Nephron progenitor cell (in vitro differentiated cells): ENCODE measurements around the gene MTM1.

Experiments
- DNase-seq: peaks from one replicate; pipeline ENCODE4 v3.0.0; 2021
- H3K27ac Mint-ChIP-seq: 2 replicates; pipeline ENCODE4 v1.8.0; 2021; ENCODE audit warnings: mild to moderate bottlenecking, moderate library complexity, mixed read lengths
- H3K27me3 Mint-ChIP-seq: 2 replicates; pipeline ENCODE4 v1.8.0; 2021; ENCODE audit warnings: mild to moderate bottlenecking, low read depth, mixed read lengths; ENCODE audit not compliant: poor library complexity
- H3K36me3 Mint-ChIP-seq: 2 replicates; pipeline ENCODE4 v1.8.0; 2021; ENCODE audit warnings: low read depth, mixed read lengths
- H3K4me1 Mint-ChIP-seq: 2 replicates; pipeline ENCODE4 v1.8.0; 2021; ENCODE audit warnings: mixed read lengths
- H3K4me3 Mint-ChIP-seq: 2 replicates; pipeline ENCODE4 v1.8.0; 2021; ENCODE audit warnings: mild to moderate bottlenecking, moderate library complexity, mixed read lengths
- H3K9me3 Mint-ChIP-seq: 2 replicates; pipeline ENCODE4 v1.8.0; 2021; ENCODE audit warnings: mild to moderate bottlenecking, moderate library complexity, mixed read lengths
- TF ChIP-seq, protein P1 (sequence below): fragments of 200-600 bp; sonication (generic); IDR thresholded peaks from 2 replicates; pipeline ENCODE4 v1.5.0; 2021; ENCODE audit warnings: antibody characterized with exemption

The MTM1 gene

GRCh38 chrX:150572206-150572605, 3.8 kb downstream of the MTM1 start:
- Mint-ChIP-seq H3K4me3 (no peak overlapping the region), H3K9me3 (peaks cover 33% of the 10 kb centered on the region), H3K36me3 (no peaks in the 10 kb centered on the region), H3K27me3 (peaks cover 17% of the 10 kb centered on the region), H3K27ac (no peak overlapping the region), H3K4me1 (peaks cover 13% of the 10 kb centered on the region)
- TF ChIP-seq, protein P1, sequence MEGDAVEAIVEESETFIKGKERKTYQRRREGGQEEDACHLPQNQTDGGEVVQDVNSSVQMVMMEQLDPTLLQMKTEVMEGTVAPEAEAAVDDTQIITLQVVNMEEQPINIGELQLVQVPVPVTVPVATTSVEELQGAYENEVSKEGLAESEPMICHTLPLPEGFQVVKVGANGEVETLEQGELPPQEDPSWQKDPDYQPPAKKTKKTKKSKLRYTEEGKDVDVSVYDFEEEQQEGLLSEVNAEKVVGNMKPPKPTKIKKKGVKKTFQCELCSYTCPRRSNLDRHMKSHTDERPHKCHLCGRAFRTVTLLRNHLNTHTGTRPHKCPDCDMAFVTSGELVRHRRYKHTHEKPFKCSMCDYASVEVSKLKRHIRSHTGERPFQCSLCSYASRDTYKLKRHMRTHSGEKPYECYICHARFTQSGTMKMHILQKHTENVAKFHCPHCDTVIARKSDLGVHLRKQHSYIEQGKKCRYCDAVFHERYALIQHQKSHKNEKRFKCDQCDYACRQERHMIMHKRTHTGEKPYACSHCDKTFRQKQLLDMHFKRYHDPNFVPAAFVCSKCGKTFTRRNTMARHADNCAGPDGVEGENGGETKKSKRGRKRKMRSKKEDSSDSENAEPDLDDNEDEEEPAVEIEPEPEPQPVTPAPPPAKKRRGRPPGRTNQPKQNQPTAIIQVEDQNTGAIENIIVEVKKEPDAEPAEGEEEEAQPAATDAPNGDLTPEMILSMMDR = no peak
- no peak for DNase-seq

- peaks cover 17% of the 10 kb centered on the region for H3K27me3 Mint-ChIP-seq
- DNase-seq = no peak
- TF ChIP-seq, protein P1 = no peak
- H3K9me3 Mint-ChIP-seq = peaks cover 33% of the 10 kb centered on the region
- no peak overlapping the region for H3K27ac Mint-ChIP-seq
- H3K36me3 Mint-ChIP-seq = no peaks in the 10 kb centered on the region
- no peak overlapping the region for H3K4me3 Mint-ChIP-seq
- peaks cover 8% of the 10 kb centered on the region for H3K4me1 Mint-ChIP-seq
Observed at GRCh38 chrX:150573106-150573505, 4.7 kb downstream of the MTM1 start.

- TF ChIP-seq, protein P1 = no peak
- Mint-ChIP-seq H3K4me1 (peaks cover 7% of the 10 kb centered on the region), H3K27me3 (peaks cover 17% of the 10 kb centered on the region), H3K27ac (no peak overlapping the region), H3K9me3 (peaks cover 33% of the 10 kb centered on the region), H3K4me3 (no peak overlapping the region), H3K36me3 (no peaks in the 10 kb centered on the region)
- no peak for DNase-seq
Observed at GRCh38 chrX:150573702-150574101, 5.3 kb downstream of the MTM1 start.

GRCh38 chrX:150574559-150575418, 6.4 kb downstream of the MTM1 start:
- H3K27me3 Mint-ChIP-seq = peaks cover 13% of the 10 kb centered on the region
- H3K36me3 Mint-ChIP-seq = no peaks in the 10 kb centered on the region
- TF ChIP-seq, protein P1 = no peak
- H3K4me1 Mint-ChIP-seq = peaks cover 2% of the 10 kb centered on the region
- no peak for DNase-seq
- H3K9me3 Mint-ChIP-seq = peaks cover 39% of the 10 kb centered on the region
- no peak overlapping the region for H3K4me3 Mint-ChIP-seq
- H3K27ac Mint-ChIP-seq = no peak overlapping the region

GRCh38 chrX:150575419-150575814, 7.0 kb downstream of the MTM1 start:
- Mint-ChIP-seq H3K36me3 (no peaks in the 10 kb centered on the region), H3K27me3 (peaks cover 10% of the 10 kb centered on the region), H3K9me3 (peaks cover 45% of the 10 kb centered on the region), H3K27ac (no peak overlapping the region), H3K4me3 (no peak overlapping the region), H3K4me1 (no peaks in the 10 kb centered on the region)
- no peak for DNase-seq
- TF ChIP-seq, protein P1 = no peak

GRCh38 chrX:150577174-150577573, 8.8 kb downstream of the MTM1 start:
- no peaks in the 10 kb centered on the region for H3K36me3 Mint-ChIP-seq
- no peaks in the 10 kb centered on the region for H3K4me1 Mint-ChIP-seq
- DNase-seq = no peak
- peaks cover 47% of the 10 kb centered on the region for H3K9me3 Mint-ChIP-seq
- H3K27me3 Mint-ChIP-seq = peaks cover 2% of the 10 kb centered on the region
- no peak overlapping the region for H3K27ac Mint-ChIP-seq
- TF ChIP-seq, protein P1 = no peak
- no peak overlapping the region for H3K4me3 Mint-ChIP-seq
